ENCODE results near the gene PINK1.

The PINK1 gene

DNA sequence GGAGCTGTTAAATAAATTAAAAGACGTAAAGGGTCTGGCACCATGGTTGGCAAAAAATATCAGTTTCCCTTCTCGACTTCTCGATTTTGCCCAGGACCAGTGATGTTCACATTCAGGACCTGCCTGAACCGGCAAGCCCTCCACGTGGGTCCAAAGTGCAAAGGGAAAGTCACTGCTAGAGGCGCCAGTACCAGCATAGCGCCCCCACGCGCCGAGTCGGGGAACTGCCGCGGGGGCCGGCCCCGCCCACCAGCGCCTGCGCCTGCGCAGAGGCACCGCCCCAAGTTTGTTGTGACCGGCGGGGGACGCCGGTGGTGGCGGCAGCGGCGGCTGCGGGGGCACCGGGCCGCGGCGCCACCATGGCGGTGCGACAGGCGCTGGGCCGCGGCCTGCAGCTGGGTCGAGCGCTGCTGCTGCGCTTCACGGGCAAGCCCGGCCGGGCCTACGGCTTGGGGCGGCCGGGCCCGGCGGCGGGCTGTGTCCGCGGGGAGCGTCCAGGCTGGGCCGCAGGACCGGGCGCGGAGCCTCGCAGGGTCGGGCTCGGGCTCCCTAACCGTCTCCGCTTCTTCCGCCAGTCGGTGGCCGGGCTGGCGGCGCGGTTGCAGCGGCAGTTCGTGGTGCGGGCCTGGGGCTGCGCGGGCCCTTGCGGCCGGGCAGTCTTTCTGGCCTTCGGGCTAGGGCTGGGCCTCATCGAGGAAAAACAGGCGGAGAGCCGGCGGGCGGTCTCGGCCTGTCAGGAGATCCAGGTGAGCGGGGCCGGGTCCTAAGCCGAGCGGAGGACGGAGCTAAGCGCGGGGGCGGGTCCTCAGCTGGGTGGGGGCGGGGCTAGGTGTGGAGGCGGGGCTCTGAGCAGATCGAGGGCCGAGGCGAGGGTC is at the start of gene PINK1:
PINK1 (plus strand) TSS at position 269 of the 875 bp plus-strand sequence; CDS start at position 360, 91 bp downstream.
- no peak for DNase-seq (ENCODE audit: low read depth, low spot score)
- peak within 1 kb of the TSS; percentile 86 for H3K9ac ChIP-seq (ENCODE audit: insufficient read length)
- H3K27ac ChIP-seq: peak within 1 kb of the TSS; percentile 65; the same call in 1 of the 2 replicates
- H3K36me3 ChIP-seq (ENCODE audit: insufficient read depth, low read length): no peaks in the 10 kb centered on the region
- no peaks in the 10 kb centered on the region for H3K9me3 ChIP-seq (ENCODE audit: low read depth, low read length)
- H3K4me3 ChIP-seq: peak within 1 kb of the TSS; percentile 94
- TF ChIP-seq FOXP2 (optimal IDR thresholded peaks at IDR 0.05; ENCODE audit: control extremely low read depth, extremely low read length, insufficient read depth) (no peak), EZH2 (IDR thresholded peaks at IDR 0.05) (no peak), POLR2AphosphoS5 (IDR thresholded peaks at IDR 0.05; ENCODE audit: borderline replicate concordance, low read depth, low read length) (no peak)

DNA sequence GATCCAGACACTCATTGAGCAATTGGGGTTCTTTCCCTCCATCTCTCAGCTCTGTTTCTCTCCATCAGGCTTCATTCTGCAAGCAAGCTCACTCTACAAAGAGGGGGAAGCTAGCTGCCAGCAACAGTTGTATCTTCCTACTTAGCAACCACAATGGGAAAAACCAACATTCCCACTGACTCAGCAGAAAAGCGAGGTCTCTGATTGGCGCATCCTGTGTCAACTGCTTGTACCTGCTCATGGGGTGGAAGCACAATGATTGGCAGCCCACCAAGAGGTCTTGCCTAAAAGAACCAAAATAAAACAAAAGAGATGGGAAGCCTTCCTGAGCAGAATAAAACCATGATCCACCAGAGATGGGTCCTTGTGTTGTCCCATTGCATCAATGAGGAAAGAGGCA is 48.4 kb upstream of the PINK1 start:
- Histone ChIP-seq H3K36me3 (ENCODE audit: insufficient read depth, low read length) (no peaks in the 10 kb centered on the region), H3K4me3 (no peak overlapping the region), H3K9ac (ENCODE audit: insufficient read length) (no peak overlapping the region), H3K27ac (no peak overlapping the region), H3K9me3 (ENCODE audit: low read depth, low read length) (no peaks in the 10 kb centered on the region)
- TF ChIP-seq FOXP2 (optimal IDR thresholded peaks at IDR 0.05; ENCODE audit: control extremely low read depth, extremely low read length, insufficient read depth) (no peak), EZH2 (IDR thresholded peaks at IDR 0.05) (no peak), POLR2AphosphoS5 (IDR thresholded peaks at IDR 0.05; ENCODE audit: borderline replicate concordance, low read depth, low read length) (no peak)
- DNase-seq (ENCODE audit: low read depth, low spot score): no peak

- H3K36me3 ChIP-seq (ENCODE audit: insufficient read depth, low read length): no peaks in the 10 kb centered on the region
- no peaks in the 10 kb centered on the region for H3K9me3 ChIP-seq (ENCODE audit: low read depth, low read length)
- no peak overlapping the region for H3K4me3 ChIP-seq
- DNase-seq (ENCODE audit: low read depth, low spot score): no peak
- TF ChIP-seq POLR2AphosphoS5 (IDR thresholded peaks at IDR 0.05; ENCODE audit: borderline replicate concordance, low read depth, low read length): no peak
- no peak for TF ChIP-seq FOXP2 (optimal IDR thresholded peaks at IDR 0.05; ENCODE audit: control extremely low read depth, extremely low read length, insufficient read depth)
- H3K9ac ChIP-seq (ENCODE audit: insufficient read length): no peak overlapping the region
- no peak overlapping the region for H3K27ac ChIP-seq
Observed at GRCh38 chr1:20586953-20587660, 46.2 kb upstream of the PINK1 start.

- Histone ChIP-seq H3K9ac (ENCODE audit: insufficient read length) (no peak overlapping the region), H3K4me3 (no peak overlapping the region), H3K9me3 (ENCODE audit: low read depth, low read length) (no peaks in the 10 kb centered on the region), H3K27ac (no peak overlapping the region), H3K36me3 (ENCODE audit: insufficient read depth, low read length) (no peaks in the 10 kb centered on the region)
- DNase-seq (ENCODE audit: low read depth, low spot score): no peak
- no peak for TF ChIP-seq EZH2 (IDR thresholded peaks at IDR 0.05)
- no peak for TF ChIP-seq FOXP2 (optimal IDR thresholded peaks at IDR 0.05; ENCODE audit: control extremely low read depth, extremely low read length, insufficient read depth)
- TF ChIP-seq POLR2AphosphoS5 (IDR thresholded peaks at IDR 0.05; ENCODE audit: borderline replicate concordance, low read depth, low read length): no peak
Observed at GRCh38 chr1:20587661-20588053, 45.6 kb upstream of the PINK1 start.

DNA sequence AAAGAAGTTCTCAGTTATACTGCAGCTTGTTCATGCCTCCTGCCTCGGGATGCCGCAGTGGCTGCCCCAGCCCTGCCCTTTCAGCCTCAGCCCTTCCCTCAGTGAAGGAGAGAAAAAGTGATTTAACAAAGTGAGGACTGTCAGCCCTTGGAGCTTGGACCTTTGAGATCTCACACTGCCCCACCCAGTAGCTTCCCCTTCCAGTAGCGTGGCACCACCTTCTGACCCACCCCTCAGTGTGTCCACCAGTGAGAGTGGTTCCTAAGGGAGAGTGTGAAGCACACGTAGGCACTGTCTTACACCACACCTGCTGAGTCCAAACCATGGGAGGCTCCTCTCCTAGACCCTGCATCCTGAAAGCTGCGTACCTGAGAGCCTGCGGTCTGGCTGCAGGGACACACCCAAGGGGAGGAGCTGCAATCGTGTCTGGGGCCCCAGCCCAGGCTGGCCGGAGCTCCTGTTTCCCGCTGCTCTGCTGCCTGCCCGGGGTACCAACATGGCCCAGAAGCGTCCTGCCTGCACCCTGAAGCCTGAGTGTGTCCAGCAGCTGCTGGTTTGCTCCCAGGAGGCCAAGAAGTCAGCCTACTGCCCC is 44.5 kb upstream of the PINK1 start, which contains the start of gene CDA:
CDA (plus strand) TSS at position 464 of the 592 bp plus-strand sequence; CDS start at position 497, 33 bp downstream.
- DNase-seq (ENCODE audit: low read depth, low spot score): no peak
- no peak within 1 kb of the TSS for H3K27ac ChIP-seq
- no peak within 1 kb of the TSS; the same call in 1 of the 2 replicates for H3K4me3 ChIP-seq

GRCh38 chr1:20589331-20590278 is 43.7 kb upstream of the PINK1 start:
- no peak overlapping the region for H3K27ac ChIP-seq
- no peak overlapping the region for H3K9ac ChIP-seq (ENCODE audit: insufficient read length)
- TF ChIP-seq EZH2 (IDR thresholded peaks at IDR 0.05): no peak
- no peak for TF ChIP-seq FOXP2 (optimal IDR thresholded peaks at IDR 0.05; ENCODE audit: control extremely low read depth, extremely low read length, insufficient read depth)
- no peak for TF ChIP-seq POLR2AphosphoS5 (IDR thresholded peaks at IDR 0.05; ENCODE audit: borderline replicate concordance, low read depth, low read length)
- no peaks in the 10 kb centered on the region for H3K9me3 ChIP-seq (ENCODE audit: low read depth, low read length)
- no peak for DNase-seq (ENCODE audit: low read depth, low spot score)
- H3K36me3 ChIP-seq (ENCODE audit: insufficient read depth, low read length): no peaks in the 10 kb centered on the region
- H3K4me3 ChIP-seq: no peak overlapping the region; the same call in 1 of the 2 replicates

More for the DNA sequence above, 44.5 kb upstream of the PINK1 start, which contains the start of gene CDA:
- Histone ChIP-seq H3K36me3 (ENCODE audit: insufficient read depth, low read length) (no peaks in the 10 kb centered on the region), H3K9me3 (ENCODE audit: low read depth, low read length) (no peaks in the 10 kb centered on the region), H3K9ac (ENCODE audit: insufficient read length) (no peak within 1 kb of the TSS)
- no peak for TF ChIP-seq FOXP2 (optimal IDR thresholded peaks at IDR 0.05; ENCODE audit: control extremely low read depth, extremely low read length, insufficient read depth)
- no peak for TF ChIP-seq EZH2 (IDR thresholded peaks at IDR 0.05)
- no peak for TF ChIP-seq POLR2AphosphoS5 (IDR thresholded peaks at IDR 0.05; ENCODE audit: borderline replicate concordance, low read depth, low read length)

DNA sequence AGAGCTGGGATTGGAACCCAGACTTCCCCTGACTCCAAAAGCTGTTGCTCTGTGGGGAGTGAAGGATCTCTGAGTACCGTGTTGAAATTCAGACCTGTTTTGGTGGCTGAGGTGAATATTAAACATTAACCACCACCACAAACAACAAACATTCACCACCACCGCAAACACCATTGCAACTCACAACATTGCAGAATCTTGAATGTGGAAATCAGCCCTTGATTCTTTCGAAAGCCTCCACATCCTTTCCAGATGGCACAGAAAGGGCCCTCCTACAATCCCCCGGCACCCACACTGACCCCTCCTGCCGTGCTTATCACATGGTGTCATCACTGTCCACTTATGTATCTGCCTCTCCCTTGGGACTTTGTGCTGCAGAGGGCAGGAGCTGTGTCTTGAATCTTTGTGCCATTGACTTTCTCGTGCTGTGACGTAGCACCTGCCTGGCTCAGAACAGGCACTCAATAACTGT is 42.9 kb upstream of the PINK1 start:
- Histone ChIP-seq H3K36me3 (ENCODE audit: insufficient read depth, low read length) (no peaks in the 10 kb centered on the region), H3K27ac (no peak overlapping the region), H3K4me3 (no peak overlapping the region), H3K9ac (ENCODE audit: insufficient read length) (no peak overlapping the region), H3K9me3 (ENCODE audit: low read depth, low read length) (no peaks in the 10 kb centered on the region)
- TF ChIP-seq FOXP2 (optimal IDR thresholded peaks at IDR 0.05; ENCODE audit: control extremely low read depth, extremely low read length, insufficient read depth): no peak
- TF ChIP-seq POLR2AphosphoS5 (IDR thresholded peaks at IDR 0.05; ENCODE audit: borderline replicate concordance, low read depth, low read length): no peak
- no peak for TF ChIP-seq EZH2 (IDR thresholded peaks at IDR 0.05)
- DNase-seq (ENCODE audit: low read depth, low spot score): no peak
